ENCODE results near the gene RIC1. TPM values are rescaled to one million over a fixed set of nuclear protein-coding genes. Genes with fewer than 3 reads are reported as not detected.

RIC1 gene
- total and polyA plus RNA-seq, 9 of the 15 experiments (the other 6 are each of a cell fraction or from before 2014, with no cell fraction given) = 3.2 to 25.8 (median 15.0) TPM

- TF ChIP-seq ZSCAN29 (IDR thresholded peaks at IDR 0.05) (no peak), POLR2A (conservative IDR thresholded peaks at IDR 0.05) (no peak), ZFP91 (CRISPR knock-in tag; IDR thresholded peaks at IDR 0.05) (no peak), BMI1 (IDR thresholded peaks at IDR 0.05; ENCODE audit: low read length) (no peak), MCM3 (IDR thresholded peaks at IDR 0.05) (no peak), GMEB1 (CRISPR knock-in tag; IDR thresholded peaks at IDR 0.05) (no peak), SPI1 (IDR thresholded peaks at IDR 0.05; ENCODE audit: borderline replicate concordance, low read depth, low read length) (peak; percentile 51; the same call in 1 of the 2 replicates), ZFPM2 (CRISPR knock-in tag; IDR thresholded peaks at IDR 0.05) (no peak), PCBP2 (IDR thresholded peaks at IDR 0.05; ENCODE audit: low read depth, low read length, poor library complexity, severe bottlenecking) (no peak), AFF1 (IDR thresholded peaks at IDR 0.05; ENCODE audit: low read depth in 1 of 2, partially characterized antibody in 2 of 2) (no peak), HBP1 (CRISPR knock-in tag; IDR thresholded peaks at IDR 0.05) (no peak), SAFB (IDR thresholded peaks at IDR 0.05; ENCODE audit: borderline replicate concordance, low read depth, low read length) (no peak), SMAD2 (IDR thresholded peaks at IDR 0.05; ENCODE audit: low read depth, low read length) (no peak), SAP30 (IDR thresholded peaks at IDR 0.05; ENCODE audit: borderline replicate concordance, insufficient read depth, low read depth, low read length, poor library complexity, severe bottlenecking) (no peak), NFYB (IDR thresholded peaks at IDR 0.05; ENCODE audit: extremely low read depth, insufficient read length) (no peak), BCL6 (CRISPR knock-in tag; IDR thresholded peaks at IDR 0.05) (no peak), SIN3A (IDR thresholded peaks at IDR 0.05; ENCODE audit: borderline replicate concordance in 2 of 2, control insufficient read depth in 1 of 2, low read depth in 2 of 2, low read length in 2 of 2) (peak in 1 of 2 experiments; percentile 59; a peak in 1 of 4 replicates), ARID2 (IDR thresholded peaks at IDR 0.05) (no peak)
These were observed 1.2 kb downstream of the RIC1 start (continued) for GRCh38 chr9:5630081-5630507.
